GM23248 (cell line): Measurements from ENCODE around the gene MLST8. TPM values are rescaled to one million over a fixed set of nuclear protein-coding genes. Genes with fewer than 3 reads are reported as not detected.

Experiments used
- DNase-seq: peaks from one replicate; pipeline ENCODE4 v3.0.0-alpha.2; 2015
- H2AFZ ChIP-seq: fragments of 200-600 bp; sonication (generic); 2 replicates; pipeline ENCODE4 v1.6.1; 2016; ENCODE audit warnings: antibody characterized with exemption
- H3F3A ChIP-seq: fragments of 200-600 bp; sonication (generic); 2 replicates; pipeline ENCODE4 v1.6.1; 2016; ENCODE audit warnings: mild to moderate bottlenecking, antibody characterized with exemption, mixed run types; ENCODE audit not compliant: insufficient read depth
- H3K27ac ChIP-seq: fragments of 200-600 bp; sonication (generic); 2 replicates; pipeline ENCODE4 v1.5.1; 2016; ENCODE audit warnings: mild to moderate bottlenecking
- H3K27me3 ChIP-seq: fragments of 200-600 bp; sonication (generic); replicated peaks from 2 replicates; pipeline ENCODE4 v1.6.1; 2016; ENCODE audit warnings: mild to moderate bottlenecking; ENCODE audit not compliant: insufficient read depth
- H3K36me3 ChIP-seq: fragments of 200-600 bp; sonication (generic); 2 replicates; pipeline ENCODE4 v1.6.1; 2016; ENCODE audit warnings: low read depth, mild to moderate bottlenecking
- H3K4me1 ChIP-seq: fragments of 200-600 bp; sonication (generic); 2 replicates; pipeline ENCODE4 v1.6.1; 2016; ENCODE audit warnings: mild to moderate bottlenecking; ENCODE audit not compliant: insufficient read depth
- H3K4me2 ChIP-seq: fragments of 200-600 bp; sonication (generic); one replicate; pipeline ENCODE4 v1.6.1; 2016; ENCODE audit warnings: mild to moderate bottlenecking; ENCODE audit not compliant: unreplicated experiment
- H3K4me3 ChIP-seq: fragments of 200-600 bp; sonication (generic); 2 replicates; pipeline ENCODE4 v1.5.1; 2016; ENCODE audit warnings: mild to moderate bottlenecking
- H3K79me2 ChIP-seq: fragments of 200-600 bp; sonication (generic); 2 replicates; pipeline ENCODE4 v1.6.1; 2016; ENCODE audit warnings: mild to moderate bottlenecking; ENCODE audit not compliant: insufficient read depth
- H3K9ac ChIP-seq: fragments of 200-600 bp; sonication (generic); 2 replicates; pipeline ENCODE4 v1.6.1; 2016; ENCODE audit warnings: mild to moderate bottlenecking
- H3K9me2 ChIP-seq: fragments of 200-600 bp; sonication (generic); 2 replicates; pipeline ENCODE4 v1.6.1; 2016; ENCODE audit warnings: mixed run types, mild to moderate bottlenecking, moderate library complexity; ENCODE audit not compliant: insufficient read depth
- H3K9me3 ChIP-seq: fragments of 200-600 bp; sonication (generic); one replicate; pipeline ENCODE4 v1.6.1; 2017; ENCODE audit warnings: low read depth
- H4K20me1 ChIP-seq: fragments of 200-600 bp; sonication (generic); 2 replicates; pipeline ENCODE4 v1.6.0; 2016; ENCODE audit not compliant: insufficient read depth
- EZH2 ChIP-seq: fragments of 200-600 bp; sonication (generic); IDR thresholded peaks from 2 replicates; pipeline ENCODE4 v1.6.1; 2018; ENCODE audit warnings: antibody characterized with exemption, mild to moderate bottlenecking; ENCODE audit not compliant: insufficient read depth, poor library complexity, severe bottlenecking
- EZH2phosphoT487 ChIP-seq: fragments of 200-600 bp; sonication (generic); IDR thresholded peaks from 2 replicates; pipeline ENCODE4 v1.6.1; 2018; ENCODE audit warnings: antibody characterized with exemption, moderate library complexity, mild to moderate bottlenecking, low read depth; ENCODE audit not compliant: insufficient read depth
- WGBS, 2 experiments: methylation state at CpG; one replicate each; pipeline ENCODE4 v1.1.6; 2015 to 2017; ENCODE audit warnings: low lambda C conversion rate in 2 of 2, low coverage in 1 of 2; ENCODE audit errors: missing lambda C conversion rate in 2 of 2; 5-methylcytosine and 5-hydroxymethylcytosine counted together
- in situ Hi-C: fragments of 300-500 bp; cut with MboI; formaldehyde crosslinking; loops from 2 replicates; pipeline ENCODE4 v1.15.0; 2020
- polyA plus RNA-seq: library from polyadenylated mRNA; unstranded; fragments of >200 nt; fragmentation: Nextera tagmentation; extraction: Ambion mirVana; gene quantifications from 2 replicates; pipeline ENCODE4 v1.2.1, GENCODE V29; 2016
- total RNA-seq: library from RNA; depleted of rRNA; stranded (reverse); fragments of >200 nt; shearing (Covaris generic); gene quantifications from 2 replicates; pipeline ENCODE4 v1.2.3, GENCODE V29; 2014; rRNA removed

Gene MLST8, protein sequence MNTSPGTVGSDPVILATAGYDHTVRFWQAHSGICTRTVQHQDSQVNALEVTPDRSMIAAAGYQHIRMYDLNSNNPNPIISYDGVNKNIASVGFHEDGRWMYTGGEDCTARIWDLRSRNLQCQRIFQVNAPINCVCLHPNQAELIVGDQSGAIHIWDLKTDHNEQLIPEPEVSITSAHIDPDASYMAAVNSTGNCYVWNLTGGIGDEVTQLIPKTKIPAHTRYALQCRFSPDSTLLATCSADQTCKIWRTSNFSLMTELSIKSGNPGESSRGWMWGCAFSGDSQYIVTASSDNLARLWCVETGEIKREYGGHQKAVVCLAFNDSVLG
- total RNA-seq (58.6 and 62.9 TPM in 2 replicates), polyA plus RNA-seq (46.5 and 54.6 TPM in 2 replicates)

DNA sequence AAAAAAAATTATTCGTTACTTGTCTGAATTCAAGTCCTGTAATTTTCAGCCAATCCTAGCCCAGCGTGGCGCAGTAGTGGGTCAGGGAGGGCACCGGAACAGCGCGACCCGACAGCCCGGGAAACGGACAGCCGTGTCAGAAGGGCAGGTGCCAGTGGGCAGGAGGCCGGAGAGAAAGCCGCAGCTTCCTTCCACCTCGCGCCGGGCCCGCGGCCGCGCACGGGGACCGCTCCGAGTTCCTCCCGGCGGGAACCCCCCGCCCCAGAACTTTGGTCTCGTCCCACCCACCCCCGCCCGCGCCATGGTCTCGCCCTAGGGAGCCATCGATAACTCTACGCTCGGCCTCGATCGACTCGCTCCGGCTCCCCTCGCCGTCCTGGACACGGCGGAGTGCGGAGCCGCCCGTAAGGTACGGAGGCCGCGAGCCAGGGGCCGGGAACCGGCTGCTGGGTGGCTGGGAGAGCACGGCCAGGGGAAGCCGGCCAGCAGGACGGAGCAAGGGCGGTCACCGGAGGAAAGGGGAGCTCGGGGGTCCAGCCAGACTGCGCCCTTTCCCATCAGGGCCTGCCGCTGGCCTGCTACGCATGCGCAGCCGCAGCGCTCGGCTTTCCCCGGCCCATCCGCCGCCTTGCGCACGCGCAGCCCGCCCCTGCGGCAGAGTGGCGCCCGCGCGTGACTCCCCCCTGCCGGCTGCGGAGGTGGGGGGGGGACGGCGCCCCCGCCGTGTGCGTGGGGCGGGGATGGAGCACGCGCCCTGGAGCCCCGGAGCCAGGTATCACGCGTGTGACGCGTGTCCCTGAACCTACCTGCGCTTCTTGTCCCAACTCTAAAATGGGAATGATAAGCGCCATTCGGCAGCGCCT lies at the start of gene MLST8:
MLST8 (plus strand) TSS at position 351 of the 863 bp plus-strand sequence. CDS start 632 bp downstream, outside the sequence.
- H3K27me3 ChIP-seq = no peaks in the 10 kb centered on the region
- in situ Hi-C loops = no loop called here
- 1 to 2% methylated on average over 47 to 61 of the region's 93 CpGs for WGBS, 2 experiments

DNA sequence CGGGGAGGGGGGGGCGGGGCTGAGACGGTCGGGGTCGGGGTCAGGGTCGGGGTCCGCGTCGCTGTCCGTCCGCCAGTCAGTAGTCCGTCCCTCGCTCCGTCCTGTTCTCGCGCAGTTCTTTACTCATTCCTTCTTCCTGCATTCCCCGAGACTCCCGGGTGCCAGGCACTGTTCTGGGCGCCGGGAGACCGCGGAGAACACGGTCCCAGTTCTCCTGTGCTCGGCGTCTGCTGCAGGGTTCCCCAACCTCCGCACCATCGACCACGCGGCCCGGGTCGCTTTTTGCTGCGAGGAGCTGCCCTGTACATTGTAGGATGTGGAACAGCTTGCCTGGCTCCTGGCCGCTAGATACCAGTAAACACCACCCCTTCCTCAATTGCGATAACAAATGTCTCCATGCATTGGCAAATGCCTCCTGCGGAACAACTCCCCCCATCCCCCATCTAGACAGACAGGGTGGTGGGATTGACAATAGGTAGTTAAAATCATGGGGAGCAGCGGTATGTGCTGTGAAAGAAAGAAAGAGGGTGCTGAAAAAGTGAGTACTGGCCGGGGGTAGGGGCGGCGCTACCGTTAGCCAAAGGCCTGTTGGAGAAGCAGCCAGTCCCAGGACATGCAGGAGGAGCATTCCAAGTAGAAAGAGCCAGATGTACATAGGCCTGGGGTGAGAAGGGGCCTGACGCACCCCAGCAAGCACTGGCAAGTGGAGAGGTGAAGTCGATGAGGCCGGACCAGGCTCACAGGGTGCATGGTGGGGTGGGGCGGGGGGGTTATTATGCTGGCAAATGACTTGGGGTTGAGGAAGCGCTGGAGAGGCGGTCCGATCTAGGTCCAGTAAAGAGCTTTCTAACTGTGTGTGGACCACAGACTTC lies 49.0 kb upstream of the MLST8 start:
- Histone ChIP-seq H3K27ac (peak overlapping the region; percentile 67), H3K36me3 (peaks cover 8% of the 10 kb centered on the region; the same call in 1 of the 2 replicates), H3F3A (peaks cover 33% of the 10 kb centered on the region), H3K4me3 (peak overlapping the region; percentile 96), H2AFZ (0 out of 2 replicates have a peak overlapping the region, but pooled peaks have one; percentile 10), H3K9ac (peak overlapping the region; percentile 89), H3K9me2 (no peaks in the 10 kb centered on the region), H3K79me2 (peaks cover 80% of the 10 kb centered on the region), H3K27me3 (no peaks in the 10 kb centered on the region), H3K9me3 (no peaks in the 10 kb centered on the region), H3K4me2 (peak overlapping the region; percentile 96), H3K4me1 (peaks cover 44% of the 10 kb centered on the region), H4K20me1 (peaks cover 25% of the 10 kb centered on the region; the same call in 1 of the 2 replicates)
- DNase-seq = peak; percentile 84
- WGBS, 2 experiments = 2 to 3% methylated on average over 29 to 44 of the region's 47 CpGs
- no peak for TF ChIP-seq EZH2
- no peak for TF ChIP-seq EZH2phosphoT487
- in situ Hi-C loops = no loop called here

More for the DNA sequence above, at the start of gene MLST8:
- H3K79me2 ChIP-seq = peaks cover 16% of the 10 kb centered on the region
- no peaks in the 10 kb centered on the region for H3K9me3 ChIP-seq
- H3K4me3 ChIP-seq = peak within 1 kb of the TSS; percentile 83
- H3K27ac ChIP-seq = peak within 1 kb of the TSS; percentile 69
- H3F3A ChIP-seq = no peaks in the 10 kb centered on the region
- H3K9ac ChIP-seq = peak within 1 kb of the TSS; percentile 86
- TF ChIP-seq EZH2phosphoT487 (no peak), EZH2 (no peak)
- H3K4me2 ChIP-seq = peak within 1 kb of the TSS; percentile 82
- peaks cover 3% of the 10 kb centered on the region; the same call in 1 of the 2 replicates for H3K4me1 ChIP-seq
- no peaks in the 10 kb centered on the region for H3K36me3 ChIP-seq
- peak within 1 kb of the TSS; percentile 93 for H2AFZ ChIP-seq
- no peaks in the 10 kb centered on the region for H4K20me1 ChIP-seq
- DNase-seq = peak; percentile 91
- no peaks in the 10 kb centered on the region for H3K9me2 ChIP-seq

DNA sequence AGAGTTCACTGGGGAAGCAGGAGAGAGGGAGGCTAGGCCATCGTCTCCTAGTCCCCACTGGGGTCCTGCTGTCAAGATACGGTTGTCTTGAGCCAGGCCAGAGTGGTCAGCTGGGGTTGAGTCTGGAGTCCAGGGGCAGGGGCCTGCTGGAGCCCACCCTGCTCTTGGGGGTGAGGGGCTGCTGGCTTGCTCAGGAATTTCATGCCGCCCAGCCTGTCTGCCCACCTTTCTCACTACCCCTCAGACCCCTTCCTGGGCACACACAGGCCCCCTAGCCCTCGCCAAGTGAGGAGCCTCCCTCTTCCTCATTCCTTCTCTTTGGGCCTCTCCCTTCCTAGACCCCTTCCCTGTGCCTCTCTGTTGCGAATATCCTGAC lies 48.4 kb upstream of the MLST8 start:
- peaks cover 82% of the 10 kb centered on the region for H3K79me2 ChIP-seq
- peak overlapping the region; percentile 89 for H3K9ac ChIP-seq
- peak overlapping the region; percentile 52 for H3K27ac ChIP-seq
- H3K9me3 ChIP-seq = no peaks in the 10 kb centered on the region
- H3K27me3 ChIP-seq = no peaks in the 10 kb centered on the region
- H3K4me2 ChIP-seq = peak overlapping the region; percentile 96
- TF ChIP-seq EZH2 (no peak), EZH2phosphoT487 (no peak)
- no peak for DNase-seq
- peaks cover 27% of the 10 kb centered on the region for H3F3A ChIP-seq
- peaks cover 19% of the 10 kb centered on the region; the same call in 1 of the 2 replicates for H4K20me1 ChIP-seq
- H3K4me1 ChIP-seq = peaks cover 47% of the 10 kb centered on the region
- WGBS, 2 experiments = 39 to 48% methylated on average over 4 to 5 of the region's 5 CpGs
- H2AFZ ChIP-seq = no peak overlapping the region
- H3K36me3 ChIP-seq = peaks cover 6% of the 10 kb centered on the region; the same call in 1 of the 2 replicates
- in situ Hi-C loops = no loop called here
- peak overlapping the region; percentile 96 for H3K4me3 ChIP-seq
- no peaks in the 10 kb centered on the region for H3K9me2 ChIP-seq
